K562 (cell line): Measurements from ENCODE around the gene ELF2. TPM values are rescaled to one million over a fixed set of nuclear protein-coding genes. Genes with fewer than 3 reads are reported as not detected.

ENCODE experiments used
- ATAC-seq: fragments of 200-7000 bp; cut with Tn5 transposase; 3 replicates; pipeline ENCODE4 v1.9.1; 2020; ENCODE audit warnings: moderate library complexity
- BruUV-seq: library from RNA; stranded (reverse); fragments of 400-500 nt; replicated peaks from 2 replicates; lab custom pipeline; 2021; lab: Mats Ljungman, UMichigan
- CTCF ChIA-PET: fragments of 300-600 bp; formaldehyde crosslinking; extraction: SDS; loops from one replicate; lab custom pipeline; 2021; ENCODE audit warnings: low intra/inter-chr PET ratio; lab: Yijun Ruan, JAX
- POLR2A ChIA-PET: fragments of 300-600, 350-650 bp; sonication (Branson Sonifier 250); formaldehyde crosslinking; extraction: SDS; loops from one replicate; lab custom pipeline; 2021; ENCODE audit warnings: antibody characterized with exemption, inconsistent platforms; lab: Yijun Ruan, JAX
- DNase-seq, 4 experiments: peaks; one replicate each; pipeline versions ENCODE4 v3.0.0 to v3.0.0-alpha.2; 2011 to 2018; ENCODE audit warnings: low spot score in 3 of 4, mixed read lengths in 3 of 4; ENCODE audit errors: extremely low read depth in 1 of 4
- FAIRE-seq: peaks from 2 replicates; lab custom pipeline; 2011; peaks lifted over from hg19 to GRCh38; lab: Jason Lieb, UNC
- H2AFZ ChIP-seq: 2 replicates; pipeline ENCODE4 v1.6.0; 2011; ENCODE audit warnings: low read depth, low read length, control low read depth, inconsistent platforms
- H3K27ac ChIP-seq: fragments of 200-600 bp; 3 replicates; pipeline ENCODE4 v1.8.0; 2011; ENCODE audit warnings: low read depth, mild to moderate bottlenecking, control low read depth, inconsistent platforms, low read length, moderate library complexity, mixed read lengths; ENCODE audit errors: extremely low read depth
- H3K27me3 ChIP-seq, 2 experiments: fragments of 300-600 bp in 1 of 2; 2 replicates in 1 of 2; 3 replicates in 1 of 2; pipeline versions ENCODE4 v1.6.0 to v1.8.0; 2011; ENCODE audit warnings: inconsistent platforms in 2 of 2, low read length in 2 of 2, mild to moderate bottlenecking in 1 of 2, mixed read lengths in 1 of 2, moderate library complexity in 1 of 2; ENCODE audit not compliant: control insufficient read depth in 2 of 2, insufficient read depth in 2 of 2
- H3K36me3 ChIP-seq: fragments of 300-600 bp; 3 replicates; pipeline ENCODE4 v1.8.0; 2011; ENCODE audit warnings: mild to moderate bottlenecking, low read length, inconsistent platforms; ENCODE audit not compliant: control insufficient read depth, insufficient read depth
- H3K4me1 ChIP-seq, 2 experiments: fragments of 200-600 bp in 1 of 2; replicated peaks in 1 of 2; 2 replicates in 1 of 2; 3 replicates in 1 of 2; pipeline versions ENCODE4 v1.5.1 to v1.8.0; 2011; ENCODE audit warnings: inconsistent platforms in 2 of 2, low read length in 2 of 2, mild to moderate bottlenecking in 1 of 2, mixed read lengths in 1 of 2, moderate library complexity in 1 of 2; ENCODE audit not compliant: control insufficient read depth in 2 of 2, insufficient read depth in 2 of 2
- H3K4me2 ChIP-seq: 2 replicates; pipeline ENCODE4 v1.6.1; 2011; ENCODE audit warnings: low read length, control low read depth, inconsistent platforms, mixed read lengths; ENCODE audit not compliant: insufficient read depth
- H3K4me3 ChIP-seq: fragments of 200-600 bp; sonication (generic), shearing (Covaris generic); 2 replicates; pipeline ENCODE4 v1.5.1; 2016; ENCODE audit warnings: control low read depth, inconsistent platforms
- H3K79me2 ChIP-seq: fragments of 200-600 bp; 3 replicates; pipeline ENCODE4 v1.8.0; 2011; ENCODE audit warnings: low read length, inconsistent platforms; ENCODE audit not compliant: control insufficient read depth, insufficient read depth
- H3K9ac ChIP-seq, 2 experiments: 2 replicates each; pipeline versions ENCODE4 v1.6.0 to v1.6.1; 2011; ENCODE audit warnings: low read depth in 2 of 2, low read length in 2 of 2, control low read depth in 1 of 2, inconsistent platforms in 1 of 2, mild to moderate bottlenecking in 1 of 2, mixed read lengths in 1 of 2; ENCODE audit not compliant: insufficient read depth in 1 of 2
- H3K9me1 ChIP-seq: one replicate; pipeline ENCODE4 v1.6.0; 2011; ENCODE audit warnings: inconsistent platforms, mild to moderate bottlenecking, low read length, moderate library complexity; ENCODE audit not compliant: control insufficient read depth, insufficient read depth
- H3K9me3 ChIP-seq: replicated peaks from 2 replicates; pipeline ENCODE4 v1.5.1; 2011; ENCODE audit warnings: low read depth, low read length, inconsistent platforms; ENCODE audit not compliant: control insufficient read depth, insufficient read depth
- H4K20me1 ChIP-seq: replicated peaks from 2 replicates; pipeline ENCODE4 v1.6.1; 2011; ENCODE audit warnings: low read length, inconsistent platforms, mixed read lengths; ENCODE audit not compliant: control insufficient read depth, insufficient read depth
- GATA2 ChIP-seq: sonication (generic); formaldehyde crosslinking; IDR thresholded peaks from 2 replicates; pipeline ENCODE4 v1.4.0; 2020; ENCODE audit warnings: mild to moderate bottlenecking, missing genetic modification reagents
- NR2C1 ChIP-seq, 2 experiments: fragments of 450-650 bp; IDR thresholded peaks; 2 replicates each; pipeline ENCODE4 v1.6.1; 2017; ENCODE audit warnings: mild to moderate bottlenecking in 2 of 2, antibody characterized with exemption in 1 of 2, inconsistent platforms in 1 of 2, missing compliant biosample characterization in 1 of 2, missing genetic modification characterization in 1 of 2
- POLR3G ChIP-seq: IDR thresholded peaks from 2 replicates; pipeline ENCODE4 v1.6.1; 2011; ENCODE audit not compliant: insufficient read length, insufficient replicate concordance; ENCODE audit errors: extremely low read depth
- STAT5A ChIP-seq: IDR thresholded peaks from 2 replicates; pipeline ENCODE4 v1.6.1; 2012; ENCODE audit warnings: low read length, inconsistent platforms, borderline replicate concordance
- ZNF121 ChIP-seq: sonication (generic); formaldehyde crosslinking; conservative IDR thresholded peaks from 2 replicates; pipeline ENCODE4 v1.8.0; 2022; ENCODE audit warnings: missing genetic modification reagents
- ZNF217 ChIP-seq: sonication (generic); formaldehyde crosslinking; IDR thresholded peaks from 2 replicates; pipeline ENCODE4 v1.8.0; 2022; ENCODE audit warnings: mild to moderate bottlenecking, missing genetic modification reagents
- WGBS: fragments of 100-300 bp; shearing (Covaris generic); methylation state at CpG from one replicate; pipeline ENCODE4 v1.1.6; 2016; ENCODE audit warnings: low coverage, mixed read lengths; ENCODE audit not compliant: insufficient coverage; ENCODE audit errors: missing lambda C conversion rate; 5-methylcytosine and 5-hydroxymethylcytosine counted together
- in situ Hi-C: fragments of 300-500 bp; cut with MboI; formaldehyde crosslinking; loops from 4 replicates; pipeline ENCODE4 v1.15.0; 2018; ENCODE audit warnings: inconsistent platforms, mixed read lengths
- intact Hi-C: fragments of 100-400 bp; cut with micrococcal nuclease; formaldehyde crosslinking; loops from 2 replicates; pipeline ENCODE4 v1.14.2; 2022
- polyA plus RNA-seq, 8 experiments: library from polyadenylated mRNA; depleted of rRNA in 4 of 8; stranded (reverse) in 5 of 8; unstranded in 3 of 8; fragments of >200 nt; fragmentation: Nextera tagmentation in 2 of 8; fragmentation: Illumina TruSeq in 1 of 8; extraction: Ambion mirVana in 2 of 8; extraction: Trizol in 1 of 8; gene quantifications; 2 replicates each; pipeline versions ENCODE4 v1.2.1 to v1.2.3, GENCODE V29; 2011 to 2014; ENCODE audit warnings: inconsistent platforms in 1 of 8, missing spikeins in 1 of 8
- total RNA-seq, 7 experiments: library from RNA; depleted of rRNA in 6 of 7; stranded (reverse); fragments of >200 nt in 6 of 7; fragmentation: Illumina TruSeq in 2 of 7; extraction: Trizol in 2 of 7; gene quantifications; 2 replicates each; pipeline versions ENCODE4 v1.2.1 to v1.2.3, GENCODE V29; 2011 to 2021; ENCODE audit warnings: low replicate concordance in 1 of 7

The ELF2 gene
- total and polyA plus RNA-seq, 9 of the 15 experiments (the other 6 are each of a cell fraction or from before 2014, with no cell fraction given), result 9.4 to 58.7 (median 41.6) TPM

DNA sequence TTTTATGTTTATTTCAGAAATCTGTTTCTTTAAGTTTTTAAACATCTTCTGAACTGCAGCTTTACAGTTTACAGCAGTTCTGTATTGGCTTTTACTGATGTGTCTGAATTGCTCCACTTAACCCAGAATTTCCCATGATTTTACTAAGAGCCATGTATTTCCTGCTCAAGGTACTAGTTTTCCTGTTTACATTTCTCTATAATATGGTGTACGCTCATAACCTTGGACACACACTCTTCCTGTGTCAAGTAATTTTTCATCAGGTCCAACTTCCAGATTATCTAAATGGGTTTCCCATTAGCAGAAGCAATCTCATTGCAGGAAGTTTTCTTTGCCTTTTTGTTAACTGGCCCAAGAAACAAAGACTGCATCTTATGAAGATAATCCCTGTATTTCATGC, 12.3 kb downstream of the ELF2 start:
- H3K4me1 ChIP-seq, result peaks cover 15 to 18% of the 10 kb centered on the region in 2 experiments
- no peak overlapping the region for H2AFZ ChIP-seq
- POLR2A ChIA-PET, result interaction anchor here (0.7 to 3.1 kb wide), 2 partner anchors 11 to 13 kb away, joined by 3 to 9 read pairs; partner anchors contain the start of gene ELF2
- FAIRE-seq (peak; percentile 51), ATAC-seq (no peak), DNase-seq (no peak)
- in situ Hi-C loops, result loop anchor here (10.0 kb wide), 1 partner anchor 60 kb away; no protein-coding TSS in a partner anchor
- TSS peak; percentile 7 for BruUV-seq
- CTCF ChIA-PET, result no interaction called here
- no peaks in the 10 kb centered on the region for H3K27me3 ChIP-seq
- intact Hi-C loops, result no loop called here
- no peaks in the 10 kb centered on the region for H3K9me1 ChIP-seq
- no peak overlapping the region for H3K4me2 ChIP-seq
- no peak overlapping the region for H3K4me3 ChIP-seq
- H3K36me3 ChIP-seq, result peaks cover 2% of the 10 kb centered on the region; the same call in 1 of the 3 replicates
- TF ChIP-seq POLR3G, result no peak
- no peak for TF ChIP-seq NR2C1 (IDR thresholded peaks at IDR 0.05)
- no peak for TF ChIP-seq NR2C1 (tag; IDR thresholded peaks at IDR 0.05)
- no peak for TF ChIP-seq STAT5A
- no peak for TF ChIP-seq ZNF121 (CRISPR knock-in tag)
- no peak for TF ChIP-seq GATA2 (CRISPR knock-in tag)
- TF ChIP-seq ZNF217 (CRISPR knock-in tag), result no peak
- 78% methylated on average over 1 of the region's 1 CpG for WGBS
- H3K27ac ChIP-seq, result no peak overlapping the region
- H4K20me1 ChIP-seq, result no peaks in the 10 kb centered on the region; the same call in 1 of the 2 replicates
- no peaks in the 10 kb centered on the region for H3K9me3 ChIP-seq
- no peak overlapping the region for H3K9ac ChIP-seq
- peaks cover 89% of the 10 kb centered on the region for H3K79me2 ChIP-seq
